Osteoblast (primary cell): ENCODE results near the gene CA5A. TPM values are rescaled to one million over a fixed set of nuclear protein-coding genes. Genes with fewer than 3 reads are reported as not detected.

Experiments used
- DNase-seq: peaks from one replicate; pipeline ENCODE4 v3.0.0; 2011; ENCODE audit warnings: low spot score, mixed read lengths; ENCODE audit not compliant: insufficient read length; ENCODE audit errors: missing footprints
- H2AFZ ChIP-seq: 2 replicates; pipeline ENCODE4 v1.6.0; 2011; ENCODE audit warnings: mild to moderate bottlenecking, low read length
- H3K27ac ChIP-seq: 2 replicates; pipeline ENCODE4 v1.5.1; 2011; ENCODE audit warnings: mild to moderate bottlenecking, low read depth, low read length, moderate library complexity
- H3K27me3 ChIP-seq: 2 replicates; pipeline ENCODE4 v1.6.0; 2012; ENCODE audit warnings: mild to moderate bottlenecking, control low read depth, inconsistent platforms, low read length, moderate library complexity; ENCODE audit not compliant: insufficient read depth
- H3K36me3 ChIP-seq: 2 replicates; pipeline ENCODE4 v1.5.1; 2011; ENCODE audit warnings: mild to moderate bottlenecking, low read length, control low read depth, moderate library complexity; ENCODE audit not compliant: insufficient read depth
- H3K4me1 ChIP-seq: 2 replicates; pipeline ENCODE4 v1.5.1; 2011; ENCODE audit warnings: mild to moderate bottlenecking, low read length, control low read depth, moderate library complexity; ENCODE audit not compliant: insufficient read depth
- H3K4me2 ChIP-seq: 2 replicates; pipeline ENCODE4 v1.6.0; 2011; ENCODE audit warnings: mild to moderate bottlenecking, low read length; ENCODE audit not compliant: insufficient read depth
- H3K4me3 ChIP-seq: fragments of 200-600 bp; sonication (generic); 3 replicates; pipeline ENCODE4 v1.5.1; 2012; ENCODE audit warnings: mild to moderate bottlenecking, low read length, inconsistent platforms; ENCODE audit not compliant: insufficient read depth
- H3K79me2 ChIP-seq: 2 replicates; pipeline ENCODE4 v1.6.0; 2012; ENCODE audit warnings: mild to moderate bottlenecking, low read length, control low read depth, inconsistent platforms; ENCODE audit not compliant: insufficient read depth
- H3K9me3 ChIP-seq: 2 replicates; pipeline ENCODE4 v1.5.1; 2011; ENCODE audit warnings: low read depth, low read length, control low read depth
- H4K20me1 ChIP-seq: 2 replicates; pipeline ENCODE4 v1.6.0; 2012; ENCODE audit warnings: mild to moderate bottlenecking, low read length, control low read depth; ENCODE audit not compliant: insufficient read depth
- CTCF ChIP-seq: IDR thresholded peaks from 2 replicates; pipeline ENCODE4 v1.5.1; 2011; ENCODE audit warnings: mild to moderate bottlenecking, low read depth, low read length, moderate library complexity; ENCODE audit errors: extremely low read depth
- total RNA-seq: library from RNA; depleted of rRNA; stranded (reverse); fragments of >200 nt; gene quantifications from 2 replicates; pipeline ENCODE4 v1.2.3, GENCODE V29; 2012

CA5A gene
- total RNA-seq, 1 donor = not detected

GRCh38 chr16:87844120-87844733 lies 92.1 kb downstream of the CA5A start:
- peaks cover 55% of the 10 kb centered on the region for H4K20me1 ChIP-seq
- peaks cover 88% of the 10 kb centered on the region for H3K79me2 ChIP-seq

GRCh38 chr16:87843678-87844105 lies 92.6 kb downstream of the CA5A start:
- peaks cover 84% of the 10 kb centered on the region for H3K79me2 ChIP-seq
- no peak overlapping the region for H2AFZ ChIP-seq
- H3K9me3 ChIP-seq = no peaks in the 10 kb centered on the region
- no peaks in the 10 kb centered on the region for H3K27me3 ChIP-seq
- H3K27ac ChIP-seq = peak overlapping the region; percentile 95
- H3K4me1 ChIP-seq = peaks cover 12% of the 10 kb centered on the region
- TF ChIP-seq CTCF = no peak
- no peak for DNase-seq
- H4K20me1 ChIP-seq = peaks cover 50% of the 10 kb centered on the region
- H3K4me3 ChIP-seq = no peak overlapping the region
- H3K4me2 ChIP-seq = no peak overlapping the region
- H3K36me3 ChIP-seq = peaks cover 69% of the 10 kb centered on the region

More at GRCh38 chr16:87844120-87844733, 92.1 kb downstream of the CA5A start:
- peak overlapping the region; percentile 46 for H3K4me2 ChIP-seq
- no peaks in the 10 kb centered on the region for H3K27me3 ChIP-seq
- no peaks in the 10 kb centered on the region for H3K9me3 ChIP-seq
- TF ChIP-seq CTCF = peak; percentile 38
- peak overlapping the region; percentile 95 for H3K27ac ChIP-seq
- no peak overlapping the region for H2AFZ ChIP-seq
- H3K4me1 ChIP-seq = peaks cover 12% of the 10 kb centered on the region
- no peak overlapping the region for H3K4me3 ChIP-seq
- DNase-seq = peak; percentile 98
- H3K36me3 ChIP-seq = peaks cover 69% of the 10 kb centered on the region

GRCh38 chr16:87842209-87842869 lies 94.0 kb downstream of the CA5A start:
- Histone ChIP-seq H3K79me2 (peaks cover 70% of the 10 kb centered on the region), H2AFZ (no peak overlapping the region), H3K4me2 (no peak overlapping the region), H4K20me1 (peaks cover 50% of the 10 kb centered on the region), H3K27ac (peak overlapping the region; percentile 10), H3K9me3 (no peaks in the 10 kb centered on the region), H3K4me3 (no peak overlapping the region), H3K27me3 (no peaks in the 10 kb centered on the region), H3K4me1 (peaks cover 12% of the 10 kb centered on the region), H3K36me3 (peaks cover 72% of the 10 kb centered on the region)
- no peak for TF ChIP-seq CTCF
- peak; percentile 57 for DNase-seq
